Mesothelial cell of epicardium (in vitro differentiated cells): ENCODE results near the gene TULP4. TPM values are rescaled to one million over a fixed set of nuclear protein-coding genes. Genes with fewer than 3 reads are reported as not detected.

Experiments
- DNase-seq, 2 experiments: peaks; one replicate each; pipeline ENCODE4 v3.0.0; 2021; ENCODE audit warnings: low spot score in 2 of 2; ENCODE audit not compliant: unreplicated experiment in 2 of 2
- H3K27ac Mint-ChIP-seq: 2 replicates; pipeline ENCODE4 v1.8.0; 2021; ENCODE audit warnings: mixed read lengths
- H3K27me3 Mint-ChIP-seq: 2 replicates; pipeline ENCODE4 v1.8.0; 2021; ENCODE audit warnings: low read depth, mixed read lengths
- H3K36me3 Mint-ChIP-seq: 2 replicates; pipeline ENCODE4 v1.8.0; 2021; ENCODE audit warnings: mixed read lengths
- H3K4me1 Mint-ChIP-seq: 2 replicates; pipeline ENCODE4 v1.8.0; 2021; ENCODE audit warnings: mixed read lengths
- H3K4me3 Mint-ChIP-seq: 2 replicates; pipeline ENCODE4 v1.8.0; 2021; ENCODE audit warnings: mild to moderate bottlenecking, moderate library complexity, mixed read lengths
- H3K9me3 Mint-ChIP-seq: 2 replicates; pipeline ENCODE4 v1.8.0; 2021; ENCODE audit warnings: mixed read lengths
- CTCF ChIP-seq: fragments of 200-600 bp; sonication (generic); IDR thresholded peaks from one replicate; pipeline ENCODE4 v1.5.0; 2021; ENCODE audit warnings: antibody characterized with exemption; ENCODE audit not compliant: unreplicated experiment
- total RNA-seq: library from RNA; stranded (reverse); gene quantifications from 3 replicates; pipeline ENCODE4 v1.2.1, GENCODE V29; 2021

TULP4 gene
- total RNA-seq, 1 donor from 2014 or later: 135 TPM

- no peaks in the 10 kb centered on the region for H3K4me1 Mint-ChIP-seq
- H3K27me3 Mint-ChIP-seq: no peaks in the 10 kb centered on the region
- peaks cover 30% of the 10 kb centered on the region for H3K36me3 Mint-ChIP-seq
- TF ChIP-seq CTCF: no peak
- H3K9me3 Mint-ChIP-seq: peaks cover under 1% of the 10 kb centered on the region
- H3K27ac Mint-ChIP-seq: no peak overlapping the region
- H3K4me3 Mint-ChIP-seq: no peak overlapping the region
- no peak for DNase-seq
Observed at GRCh38 chr6:158269657-158270056, 42.6 kb upstream of the TULP4 start.

- peaks cover 39% of the 10 kb centered on the region for H3K36me3 Mint-ChIP-seq
- H3K9me3 Mint-ChIP-seq: peaks cover 4% of the 10 kb centered on the region
Observed at GRCh38 chr6:158270389-158271127, 41.7 kb upstream of the TULP4 start.

GRCh38 chr6:158272324-158272723 is 39.9 kb upstream of the TULP4 start:
- Mint-ChIP-seq H3K27me3 (no peaks in the 10 kb centered on the region), H3K4me1 (no peaks in the 10 kb centered on the region), H3K9me3 (peaks cover 4% of the 10 kb centered on the region), H3K4me3 (no peak overlapping the region), H3K36me3 (peaks cover 34% of the 10 kb centered on the region), H3K27ac (no peak overlapping the region)
- no peak for TF ChIP-seq CTCF
- DNase-seq: no peak

More at GRCh38 chr6:158270389-158271127, 41.7 kb upstream of the TULP4 start:
- DNase-seq: no peak
- no peak overlapping the region for H3K27ac Mint-ChIP-seq
- no peak overlapping the region for H3K4me3 Mint-ChIP-seq
- no peak for TF ChIP-seq CTCF
- H3K4me1 Mint-ChIP-seq: no peaks in the 10 kb centered on the region
- no peaks in the 10 kb centered on the region for H3K27me3 Mint-ChIP-seq

- peaks cover 4% of the 10 kb centered on the region for H3K9me3 Mint-ChIP-seq
- H3K36me3 Mint-ChIP-seq: peaks cover 19% of the 10 kb centered on the region
- no peak overlapping the region for H3K27ac Mint-ChIP-seq
- TF ChIP-seq CTCF: no peak
- no peak overlapping the region for H3K4me3 Mint-ChIP-seq
- peaks cover 7% of the 10 kb centered on the region for H3K4me1 Mint-ChIP-seq
- DNase-seq: no peak
- H3K27me3 Mint-ChIP-seq: no peaks in the 10 kb centered on the region
Observed at GRCh38 chr6:158278004-158278403, 34.3 kb upstream of the TULP4 start.

- Mint-ChIP-seq H3K27me3 (no peaks in the 10 kb centered on the region), H3K4me1 (peaks cover 18% of the 10 kb centered on the region), H3K9me3 (peaks cover 4% of the 10 kb centered on the region), H3K36me3 (peaks cover 11% of the 10 kb centered on the region), H3K4me3 (no peak overlapping the region), H3K27ac (no peak overlapping the region)
- DNase-seq: no peak
- TF ChIP-seq CTCF: no peak
Observed at GRCh38 chr6:158279615-158280014, 32.6 kb upstream of the TULP4 start.
